ENCODE data around the gene ANO10. TPM values are rescaled to one million over a fixed set of nuclear protein-coding genes. Genes with fewer than 3 reads are reported as not detected.

The ANO10 gene
- total and polyA plus RNA-seq, 2 donors (not counting 3 experiments of a cell fraction or from before 2014, with no cell fraction given) = 28.4 to 45.8 TPM

GRCh38 chr3:43477600-43477999 is 144.2 kb downstream of the ANO10 start:
- DNase-seq (ENCODE audit: low read depth, low spot score) (peak; percentile 59), FAIRE-seq (peak; percentile 21)
- H3K9me3 ChIP-seq (replicated peaks; ENCODE audit: control insufficient read depth, insufficient read depth, low read length) = no peaks in the 10 kb centered on the region
- peaks cover 25% of the 10 kb centered on the region for H3K4me1 ChIP-seq (ENCODE audit: control insufficient read depth, extremely low read depth, insufficient read depth, low read length)
- no peak overlapping the region for H2AFZ ChIP-seq (ENCODE audit: low read depth, low read length)
- H3K9me1 ChIP-seq (replicated peaks; ENCODE audit: control insufficient read depth, extremely low read depth, insufficient read depth, low read length) = no peaks in the 10 kb centered on the region
- dilution Hi-C loops (cut with MboI; ENCODE audit: extremely low pct_ligation_motif_present, low sequenced_read_pairs) (no loop called here), intact Hi-C loops (cut with micrococcal nuclease) (loop anchor here (1.0 kb wide), 2 partner anchors 83 to 88 kb away; no protein-coding TSS in a partner anchor)
- BruUV-seq (replicated peaks) = no TSS peak
- TF ChIP-seq MYC (IDR thresholded peaks at IDR 0.05; ENCODE audit: low read depth, low read length) (no peak), FOS (IDR thresholded peaks at IDR 0.05; ENCODE audit: borderline replicate concordance, insufficient read depth, low read length) (no peak), POLR2AphosphoS5 (IDR thresholded peaks at IDR 0.05; ENCODE audit: insufficient read depth, low read depth, low read length) (peak; percentile 30), POLR2A (IDR thresholded peaks at IDR 0.05; ENCODE audit: low read depth, low read length) (no peak), GATA2 (IDR thresholded peaks at IDR 0.05; ENCODE audit: insufficient read depth, insufficient read length, low read depth, low read length) (no peak), JUN (IDR thresholded peaks at IDR 0.05; ENCODE audit: borderline replicate concordance, insufficient read depth, insufficient read length, low read depth) (peak; percentile 68), EZH2 (IDR thresholded peaks at IDR 0.05; ENCODE audit: borderline replicate concordance, low read depth, low read length, severe bottlenecking) (no peak)
- TF ChIP-seq, protein P1, sequence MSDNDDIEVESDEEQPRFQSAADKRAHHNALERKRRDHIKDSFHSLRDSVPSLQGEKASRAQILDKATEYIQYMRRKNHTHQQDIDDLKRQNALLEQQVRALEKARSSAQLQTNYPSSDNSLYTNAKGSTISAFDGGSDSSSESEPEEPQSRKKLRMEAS (IDR thresholded peaks at IDR 0.05; ENCODE audit: insufficient read depth, insufficient read length) = no peak
- TF ChIP-seq, protein P2, sequence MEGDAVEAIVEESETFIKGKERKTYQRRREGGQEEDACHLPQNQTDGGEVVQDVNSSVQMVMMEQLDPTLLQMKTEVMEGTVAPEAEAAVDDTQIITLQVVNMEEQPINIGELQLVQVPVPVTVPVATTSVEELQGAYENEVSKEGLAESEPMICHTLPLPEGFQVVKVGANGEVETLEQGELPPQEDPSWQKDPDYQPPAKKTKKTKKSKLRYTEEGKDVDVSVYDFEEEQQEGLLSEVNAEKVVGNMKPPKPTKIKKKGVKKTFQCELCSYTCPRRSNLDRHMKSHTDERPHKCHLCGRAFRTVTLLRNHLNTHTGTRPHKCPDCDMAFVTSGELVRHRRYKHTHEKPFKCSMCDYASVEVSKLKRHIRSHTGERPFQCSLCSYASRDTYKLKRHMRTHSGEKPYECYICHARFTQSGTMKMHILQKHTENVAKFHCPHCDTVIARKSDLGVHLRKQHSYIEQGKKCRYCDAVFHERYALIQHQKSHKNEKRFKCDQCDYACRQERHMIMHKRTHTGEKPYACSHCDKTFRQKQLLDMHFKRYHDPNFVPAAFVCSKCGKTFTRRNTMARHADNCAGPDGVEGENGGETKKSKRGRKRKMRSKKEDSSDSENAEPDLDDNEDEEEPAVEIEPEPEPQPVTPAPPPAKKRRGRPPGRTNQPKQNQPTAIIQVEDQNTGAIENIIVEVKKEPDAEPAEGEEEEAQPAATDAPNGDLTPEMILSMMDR (IDR thresholded peaks at IDR 0.05; ENCODE audit: extremely low read depth in 1 of 2, insufficient read depth in 1 of 2, low read depth in 1 of 2, low read length in 2 of 2) = no peak
- H3K79me2 ChIP-seq (ENCODE audit: control insufficient read depth, insufficient read depth, low read length) = no peaks in the 10 kb centered on the region
- ChIA-PET POLR2A (interaction anchor here (0.6 to 1.8 kb wide), 4 partner anchors 73 to 88 kb away, joined by 3 to 10 read pairs (median 6); no protein-coding TSS in a partner anchor), CTCF (interaction anchor here (1.0 to 2.5 kb wide), 9 partner anchors 9 to 254 kb away, joined by 3 to 21 read pairs (median 4); no protein-coding TSS in a partner anchor)
- H3K4me2 ChIP-seq (ENCODE audit: insufficient read depth, low read length) = peak overlapping the region; percentile 1
- H3K27me3 ChIP-seq (ENCODE audit: control insufficient read depth in 2 of 2, insufficient read depth in 2 of 2, low read length in 2 of 2) = no peaks in the 10 kb centered on the region
- H4K20me1 ChIP-seq (replicated peaks; ENCODE audit: control insufficient read depth, extremely low read depth, insufficient read depth, low read length) = no peaks in the 10 kb centered on the region
- H3K36me3 ChIP-seq (ENCODE audit: control insufficient read depth in 2 of 2, extremely low read depth in 1 of 2, insufficient read depth in 2 of 2, low read length in 2 of 2) = no peaks in the 10 kb centered on the region
- H3K27ac ChIP-seq (ENCODE audit: insufficient read depth, low read depth, low read length) = peak overlapping the region; percentile 79
- no peak overlapping the region for H3K4me3 ChIP-seq (replicated peaks in 1 of 3; ENCODE audit: insufficient read depth in 1 of 3, low read depth in 1 of 3, low read length in 3 of 3)
- H3K9ac ChIP-seq (replicated peaks; ENCODE audit: extremely low read depth, insufficient read depth, low read length) = peak overlapping the region; percentile 66
